KOPT-K1 (cell line): ENCODE data around the gene TBCB.
A peak's percentile ranks its signal among the peaks of the same experiment; 100 is the strongest.
"Not testable (repeated sequence)": the region's sequence is repeated elsewhere in the genome, so short reads cannot be mapped to it uniquely, and the experiment has no call there.

Experiments used
- H3K27ac ChIP-seq: fragments of 200-600 bp; sonication (generic); 2 replicates; pipeline ENCODE4 v1.5.1; 2016; ENCODE audit warnings: antibody characterized with exemption, mild to moderate bottlenecking, low read depth, low read length; ENCODE audit not compliant: poor library complexity, severe bottlenecking
- H3K36me3 ChIP-seq: fragments of 200-600 bp; sonication (generic); 2 replicates; pipeline ENCODE4 v1.5.1; 2017; ENCODE audit warnings: antibody characterized with exemption, mild to moderate bottlenecking, low read length, moderate library complexity; ENCODE audit not compliant: insufficient read depth
- H3K9me3 ChIP-seq: fragments of 200-600 bp; sonication (generic); 2 replicates; pipeline ENCODE4 v1.5.1; 2017; ENCODE audit warnings: antibody characterized with exemption, low read length, mild to moderate bottlenecking; ENCODE audit not compliant: insufficient read depth, poor library complexity, severe bottlenecking

The TBCB gene

DNA sequence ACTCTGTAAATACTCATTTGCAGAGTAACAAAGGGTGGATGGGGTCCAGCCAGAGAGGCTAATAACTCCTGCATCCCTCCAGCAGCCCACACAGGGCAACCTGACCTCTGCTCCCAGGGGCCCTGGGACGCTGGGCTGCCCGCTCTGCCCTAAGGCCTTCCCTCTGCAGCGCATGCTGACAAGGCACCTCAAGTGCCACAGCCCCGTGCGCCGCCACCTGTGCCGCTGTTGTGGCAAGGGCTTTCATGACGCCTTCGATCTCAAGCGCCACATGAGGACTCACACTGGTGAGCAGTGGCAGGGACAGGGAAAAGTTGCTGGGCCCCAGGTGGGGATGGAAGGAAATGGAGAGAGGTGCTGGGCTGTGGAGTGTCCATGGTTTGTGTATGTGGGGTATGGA is 2.6 kb upstream of the TBCB start:
- no peaks in the 10 kb centered on the region for H3K9me3 ChIP-seq

DNA sequence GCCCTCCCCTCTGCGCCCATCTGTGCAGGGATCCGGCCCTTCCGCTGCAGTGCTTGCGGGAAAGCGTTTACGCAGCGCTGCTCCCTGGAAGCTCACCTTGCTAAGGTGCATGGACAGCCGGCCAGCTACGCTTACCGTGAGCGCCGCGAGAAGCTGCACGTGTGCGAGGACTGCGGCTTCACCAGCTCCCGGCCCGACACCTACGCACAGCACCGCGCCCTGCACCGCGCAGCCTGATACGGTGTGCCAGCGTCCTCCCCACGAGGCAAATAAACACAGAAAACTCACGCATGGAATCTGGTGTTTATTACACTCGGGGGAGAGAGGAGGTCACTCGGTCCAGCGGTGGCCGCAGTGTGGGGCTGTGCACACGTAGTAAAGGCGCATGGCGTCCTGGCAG is 1.8 kb upstream of the TBCB start:
- Histone ChIP-seq H3K36me3 (peaks cover 42% of the 10 kb centered on the region; the same call in 1 of the 2 replicates), H3K27ac (no peak overlapping the region), H3K9me3 (no peaks in the 10 kb centered on the region)

More for the DNA sequence above, 2.6 kb upstream of the TBCB start:
- H3K27ac ChIP-seq = no peak overlapping the region
- H3K36me3 ChIP-seq = peaks cover 35% of the 10 kb centered on the region; the same call in 1 of the 2 replicates

DNA sequence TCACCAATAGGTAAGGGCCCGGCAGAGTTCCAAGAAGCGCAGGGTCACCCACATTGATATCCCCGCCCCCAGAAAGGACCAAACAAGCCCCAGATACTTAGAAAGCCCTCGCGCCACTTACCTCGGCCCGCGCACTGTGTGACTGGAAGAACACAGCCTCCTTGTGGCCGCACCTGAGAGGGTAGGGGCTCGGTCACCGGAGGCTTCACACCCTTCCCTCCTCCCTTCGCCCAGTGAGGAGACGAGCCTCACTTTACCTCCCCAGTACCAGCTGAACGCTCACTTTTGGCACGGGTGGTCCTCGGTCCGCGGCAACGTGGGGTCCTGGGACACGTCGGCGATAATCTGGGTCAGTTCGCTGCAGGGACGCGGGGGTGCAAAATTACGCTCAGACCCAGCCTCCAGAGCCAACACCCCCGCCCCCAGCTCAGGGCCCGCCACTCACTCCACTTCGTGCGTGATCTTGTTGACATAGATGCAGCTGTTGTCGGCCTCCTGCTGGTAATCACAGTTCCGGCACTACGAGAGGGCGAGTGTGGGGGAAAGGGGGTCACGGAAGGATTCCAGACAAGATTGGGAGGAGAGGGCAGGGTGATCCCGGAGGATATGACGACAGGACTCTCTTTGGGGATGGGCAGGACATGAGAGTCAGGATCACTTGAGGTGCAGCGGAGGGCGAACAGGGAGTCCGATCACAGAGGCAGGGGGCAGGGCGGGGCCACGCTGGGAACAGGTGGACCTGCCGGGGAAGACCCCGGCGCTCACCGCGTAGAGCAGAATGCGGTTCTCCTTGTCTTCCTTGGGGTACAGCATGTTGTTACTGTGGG is 1.2 kb upstream of the TBCB start:
- H3K9me3 ChIP-seq = no peaks in the 10 kb centered on the region
- peak overlapping the region; percentile 68 for H3K27ac ChIP-seq
- H3K36me3 ChIP-seq = peaks cover 49% of the 10 kb centered on the region

DNA sequence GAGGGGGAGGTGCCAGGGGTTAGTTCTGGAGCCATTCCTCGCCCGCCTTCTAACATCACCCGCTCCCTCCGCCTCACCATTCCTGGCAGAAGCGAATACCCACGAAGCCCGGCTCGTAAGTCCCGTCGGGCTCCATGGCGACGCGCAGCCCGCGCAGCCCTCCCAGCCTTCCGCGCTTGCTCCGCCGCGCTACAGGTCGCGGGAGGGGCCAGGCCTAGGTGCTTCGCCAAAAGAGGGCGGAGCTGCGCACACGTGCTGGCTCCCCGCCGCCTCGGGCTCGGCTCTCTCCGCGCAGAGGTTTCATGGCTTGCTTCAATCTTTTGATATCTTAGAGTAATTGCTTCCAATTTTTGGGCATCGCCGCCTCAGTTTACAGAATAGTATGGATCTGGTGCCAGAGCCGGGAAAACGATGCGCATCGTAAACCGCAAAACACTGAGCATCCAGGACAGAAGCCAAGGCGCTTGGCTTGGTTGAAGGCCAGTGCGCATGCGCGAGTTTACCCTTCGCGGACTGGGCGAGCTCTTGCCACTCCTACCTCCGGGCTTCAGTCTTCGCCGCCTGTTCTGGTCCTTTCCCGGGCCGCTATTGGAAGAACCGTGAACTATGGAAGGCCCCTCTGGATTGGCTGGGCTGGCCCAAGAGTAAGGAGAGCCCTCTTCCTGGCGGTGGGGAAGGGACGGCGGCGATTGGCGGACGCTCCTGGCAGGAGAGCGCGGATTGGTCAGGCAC is 381 bp upstream of the TBCB start, which contains the start of gene POLR2I:
Gene POLR2I, minus strand, starts transcription at position 155 of the 732 bp plus-strand sequence. Its CDS starts 19 bp downstream, at position 136.
- H3K36me3 ChIP-seq = peaks cover 56% of the 10 kb centered on the region
- H3K27ac ChIP-seq = peak within 1 kb of the TSS; percentile 68
- H3K9me3 ChIP-seq = no peaks in the 10 kb centered on the region

DNA sequence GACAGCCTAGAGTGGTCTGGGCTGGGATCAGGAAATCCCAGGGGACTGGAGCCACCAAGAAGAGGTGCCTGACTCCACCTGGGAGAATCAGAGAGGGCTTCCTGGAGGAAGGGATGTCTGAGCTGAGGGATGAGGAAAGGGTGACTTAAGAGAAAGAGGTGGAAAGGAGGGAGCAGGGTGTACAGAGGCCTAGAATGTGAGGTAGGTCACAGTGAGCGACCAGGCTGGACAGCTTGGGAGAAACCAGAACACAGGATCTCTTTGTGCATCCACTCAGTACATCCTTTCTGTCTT is 1.0 kb downstream of the TBCB start:
- peak overlapping the region; percentile 68 for H3K27ac ChIP-seq
- no peaks in the 10 kb centered on the region for H3K9me3 ChIP-seq
- peaks cover 65% of the 10 kb centered on the region for H3K36me3 ChIP-seq

DNA sequence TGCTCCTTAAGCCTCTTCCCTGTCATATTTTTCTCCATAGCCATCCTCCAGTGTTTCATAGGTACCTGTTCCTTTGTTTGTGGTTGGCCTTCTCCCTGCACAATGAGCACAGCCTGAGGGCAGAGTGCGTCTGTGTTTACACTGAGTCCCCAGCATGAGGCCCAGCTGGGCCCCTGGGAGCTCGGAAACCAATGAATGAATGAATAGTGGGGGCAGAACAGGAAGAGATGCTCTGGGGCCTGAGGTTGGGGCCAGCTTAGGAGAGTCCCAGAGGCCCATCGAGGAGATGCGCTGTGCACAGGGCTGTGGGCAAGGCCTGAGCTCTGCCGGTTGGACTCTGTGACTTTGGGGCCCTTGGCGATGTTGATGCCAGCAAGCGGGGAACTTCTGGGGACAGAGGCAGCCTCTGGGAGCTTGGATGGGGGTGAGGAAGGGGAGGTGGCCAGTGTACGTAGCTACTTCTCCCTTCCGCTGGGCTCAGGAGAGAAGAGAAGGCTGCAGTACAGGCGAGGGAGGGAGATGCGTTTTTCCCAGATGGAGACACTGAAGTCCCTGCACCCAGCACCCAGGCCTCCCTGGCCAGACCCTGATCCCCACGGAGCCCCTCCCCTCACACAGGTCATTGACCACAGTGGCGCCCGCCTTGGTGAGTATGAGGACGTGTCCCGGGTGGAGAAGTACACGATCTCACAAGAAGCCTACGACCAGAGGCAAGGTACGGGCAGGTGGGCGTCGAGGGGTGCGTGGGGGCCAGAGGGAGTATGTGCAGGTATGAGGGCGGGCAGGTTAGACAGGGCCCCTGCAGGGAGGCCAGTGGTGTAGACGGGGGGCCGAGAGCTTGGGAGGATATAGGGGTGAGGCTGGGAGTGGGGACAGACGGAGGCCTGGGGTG is 5.1 kb downstream of the TBCB start:
- H3K36me3 ChIP-seq = peaks cover 83% of the 10 kb centered on the region
- H3K27ac ChIP-seq = no peak overlapping the region

DNA sequence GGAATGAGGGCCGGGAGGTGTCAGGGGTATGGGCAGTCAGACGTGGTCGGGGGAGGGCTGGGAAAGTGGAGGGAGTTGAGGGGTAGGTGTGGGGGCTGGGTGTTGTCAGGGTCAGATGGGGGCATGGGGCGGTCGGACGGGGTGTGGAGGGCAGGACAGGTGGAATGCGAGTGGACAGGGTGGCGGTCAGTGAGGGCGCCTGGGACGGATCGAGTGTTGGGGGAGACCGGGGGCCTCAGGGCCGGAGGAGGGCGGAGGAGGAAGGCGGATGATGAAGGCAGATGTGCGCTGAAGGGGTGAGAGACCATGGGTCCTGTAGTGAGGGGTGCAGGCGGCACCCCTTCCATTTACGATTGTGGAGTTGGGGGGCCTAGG is 5.7 kb downstream of the TBCB start:
- Histone ChIP-seq H3K36me3 (peaks cover 89% of the 10 kb centered on the region), H3K9me3 (no peaks in the 10 kb centered on the region), H3K27ac (no peak overlapping the region)

More for the DNA sequence above, 5.1 kb downstream of the TBCB start:
- H3K9me3 ChIP-seq = no peaks in the 10 kb centered on the region

DNA sequence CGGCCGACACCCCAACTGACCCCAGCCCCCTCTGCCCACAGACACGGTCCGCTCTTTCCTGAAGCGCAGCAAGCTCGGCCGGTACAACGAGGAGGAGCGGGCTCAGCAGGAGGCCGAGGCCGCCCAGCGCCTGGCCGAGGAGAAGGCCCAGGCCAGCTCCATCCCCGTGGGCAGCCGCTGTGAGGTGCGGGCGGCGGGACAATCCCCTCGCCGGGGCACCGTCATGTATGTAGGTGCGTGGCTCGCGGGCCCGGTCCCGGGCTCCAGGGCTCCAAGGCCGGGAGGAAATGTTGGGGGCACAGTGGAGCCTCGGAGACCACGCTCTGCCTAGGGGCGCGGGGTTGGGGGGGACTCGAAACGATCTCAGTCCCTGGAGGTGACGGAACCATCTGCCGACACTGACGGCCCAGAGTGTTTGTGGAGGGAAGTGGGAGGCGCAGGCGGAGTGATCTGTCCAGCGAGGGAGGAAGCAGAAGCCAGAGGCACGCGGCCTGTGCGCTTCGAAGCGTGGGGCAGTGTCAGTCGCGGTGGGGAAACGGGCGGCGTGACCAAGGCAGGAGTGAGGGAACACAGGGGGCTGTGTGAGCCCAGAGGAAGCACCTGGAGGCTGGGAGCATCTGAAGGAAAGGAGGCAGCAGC is 6.3 kb downstream of the TBCB start:
- Histone ChIP-seq H3K36me3 (peaks cover 90% of the 10 kb centered on the region), H3K27ac (no peak overlapping the region), H3K9me3 (no peaks in the 10 kb centered on the region)

DNA sequence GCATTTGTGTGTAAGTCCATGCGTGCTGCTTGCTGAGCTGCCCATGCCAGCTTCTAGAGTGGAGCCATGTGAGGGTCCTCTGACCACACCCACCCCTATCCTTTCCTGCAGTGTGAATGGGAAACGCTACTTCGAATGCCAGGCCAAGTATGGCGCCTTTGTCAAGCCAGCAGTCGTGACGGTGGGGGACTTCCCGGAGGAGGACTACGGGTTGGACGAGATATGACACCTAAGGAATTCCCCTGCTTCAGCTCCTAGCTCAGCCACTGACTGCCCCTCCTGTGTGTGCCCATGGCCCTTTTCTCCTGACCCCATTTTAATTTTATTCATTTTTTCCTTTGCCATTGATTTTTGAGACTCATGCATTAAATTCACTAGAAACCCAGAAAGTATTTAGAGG is 10.3 kb downstream of the TBCB start:
- no peak overlapping the region for H3K27ac ChIP-seq

DNA sequence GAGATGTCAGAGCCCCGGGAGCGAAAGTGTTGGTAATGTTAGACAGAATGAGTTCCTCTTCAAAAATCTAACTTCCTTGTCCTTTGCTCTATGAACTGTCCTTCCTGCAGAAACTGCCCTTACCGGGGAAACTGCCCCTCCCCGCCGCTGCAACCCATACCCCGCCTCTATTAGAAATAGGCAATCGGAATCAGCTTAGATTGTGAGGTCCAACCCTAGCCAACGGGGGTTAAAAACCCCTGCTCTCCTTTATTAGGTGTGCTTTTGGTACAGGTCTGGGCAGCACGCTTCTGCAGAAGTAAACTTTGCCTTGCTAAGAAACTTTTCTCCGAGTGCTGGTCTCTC is 13.1 kb downstream of the TBCB start:
- Histone ChIP-seq H3K27ac (peak overlapping the region; percentile 66), H3K9me3 (no peaks in the 10 kb centered on the region), H3K36me3 (peaks cover 27% of the 10 kb centered on the region)

More for the DNA sequence above, 10.3 kb downstream of the TBCB start:
- H3K9me3 ChIP-seq = no peaks in the 10 kb centered on the region
- peaks cover 51% of the 10 kb centered on the region for H3K36me3 ChIP-seq

DNA sequence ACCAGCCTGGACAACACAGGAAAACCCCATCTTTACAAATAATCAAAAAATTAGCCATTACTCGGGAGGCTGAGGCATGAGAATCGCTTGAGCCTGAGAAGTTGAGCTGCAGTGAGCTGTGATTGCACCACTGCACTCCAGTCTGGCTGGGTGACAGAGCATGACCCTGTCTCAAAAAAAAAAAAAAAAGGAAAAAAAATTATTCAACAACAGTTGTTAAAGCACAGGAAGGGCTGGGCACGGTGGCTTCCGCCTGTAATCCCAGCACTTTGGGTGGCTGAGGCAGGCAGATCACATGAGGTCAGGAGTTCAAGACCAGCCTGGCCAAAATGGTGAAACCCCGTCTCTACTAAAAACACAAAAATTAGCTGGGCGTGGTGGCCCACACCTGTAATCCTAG is 16.0 kb downstream of the TBCB start:
- not testable (repeated sequence) for H3K9me3 ChIP-seq, H3K36me3 ChIP-seq, H3K27ac ChIP-seq

DNA sequence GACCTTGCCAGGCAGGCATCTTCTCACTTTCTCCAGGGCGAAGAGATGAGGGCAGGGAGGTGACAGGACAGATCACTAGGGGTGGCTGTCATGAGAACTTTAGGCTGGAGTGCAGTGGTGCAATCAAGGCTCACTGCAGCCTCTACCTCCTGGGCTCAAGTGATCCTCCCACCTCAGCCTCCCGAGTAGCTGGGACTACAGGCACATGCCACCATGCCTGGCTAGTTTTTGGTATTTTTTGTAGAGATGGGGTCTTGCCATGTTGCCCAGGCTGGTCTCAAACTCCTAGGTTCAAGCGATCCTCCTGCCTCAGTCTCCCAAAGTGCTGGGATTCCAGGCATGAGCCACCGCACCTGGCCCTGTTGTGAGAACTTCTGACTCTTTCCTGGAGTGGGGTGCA is 19.6 kb downstream of the TBCB start:
- not testable (repeated sequence) for H3K36me3 ChIP-seq, H3K9me3 ChIP-seq, H3K27ac ChIP-seq

DNA sequence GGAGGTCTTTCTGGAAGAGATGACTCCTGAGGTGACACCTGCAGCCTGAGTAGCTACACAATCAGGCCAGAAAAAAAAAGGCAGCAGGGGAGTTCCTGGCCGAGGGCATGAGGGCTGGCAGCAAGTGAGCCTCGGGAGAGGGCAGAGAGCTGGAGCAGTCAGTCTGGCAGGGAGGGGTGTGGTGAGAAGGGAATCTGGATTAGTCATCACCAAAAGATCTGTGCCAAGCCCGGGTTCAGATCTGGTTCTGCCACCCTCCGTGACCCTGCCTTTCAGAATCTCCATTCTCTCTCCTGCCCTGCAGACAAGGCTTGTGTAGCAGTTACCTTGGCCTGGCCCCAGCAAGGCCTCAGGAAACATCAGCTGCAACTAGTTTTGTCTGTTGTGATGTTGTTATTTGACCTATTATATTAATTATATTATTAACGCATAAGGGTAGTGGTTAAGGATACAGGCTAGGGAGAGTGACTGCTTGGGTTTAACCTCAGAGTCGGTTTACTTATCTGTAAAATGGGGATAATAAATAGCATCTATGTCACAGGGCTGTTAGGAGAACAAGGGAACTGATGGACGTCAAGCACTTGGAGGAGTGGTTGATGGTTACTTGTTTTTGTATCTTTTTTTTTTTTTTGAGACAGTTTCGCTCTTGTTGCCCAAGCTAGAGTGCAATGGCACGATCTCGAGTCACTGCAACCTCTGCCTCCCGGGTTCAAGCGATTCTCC is 21.9 kb downstream of the TBCB start:
- Histone ChIP-seq H3K27ac (peak overlapping the region; percentile 35), H3K36me3 (peaks cover 5% of the 10 kb centered on the region), H3K9me3 (no peaks in the 10 kb centered on the region)

DNA sequence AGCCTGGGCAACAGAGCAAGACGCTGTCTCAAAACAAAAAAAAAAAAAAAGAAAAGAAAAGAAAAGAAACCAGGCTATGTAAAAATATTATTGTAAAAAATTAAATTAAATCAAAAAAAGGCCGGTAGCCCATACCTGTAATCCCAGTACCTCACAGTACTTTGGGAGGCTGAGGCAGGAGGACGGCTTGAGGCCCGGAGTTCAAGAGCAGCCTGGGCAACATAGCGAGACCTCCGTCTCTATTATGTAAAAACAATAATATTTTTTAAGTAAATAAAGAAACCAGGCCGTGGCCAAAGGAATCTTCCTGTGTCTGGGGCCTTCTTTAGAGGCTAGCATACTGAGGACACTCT is 23.8 kb downstream of the TBCB start:
- H3K27ac ChIP-seq = peak overlapping the region; percentile 87
- no peaks in the 10 kb centered on the region for H3K9me3 ChIP-seq
- peaks cover 16% of the 10 kb centered on the region for H3K36me3 ChIP-seq
